Ovary (tissue), 3 donors: Measurements from ENCODE around the gene FBXO34.

Source experiments
- EP300 ChIP-seq: sonication (generic); formaldehyde crosslinking; IDR thresholded peaks from one replicate; pipeline ENCODE4 v1.6.1; 2017; ENCODE audit warnings: antibody characterized with exemption
- TF ChIP-seq, protein P1 (sequence below), 3 donors: fragments of 450-650 bp in 2 of 3; fragments of 200-600 bp in 1 of 3; IDR thresholded peaks; one replicate each; pipeline versions ENCODE4 v1.5.1 to v1.8.0; 2016 to 2022; ENCODE audit warnings: antibody characterized with exemption in 3 of 3, mild to moderate bottlenecking in 1 of 3
- donor health status: DM: no; HTN: no; CAD: no.

DNA sequence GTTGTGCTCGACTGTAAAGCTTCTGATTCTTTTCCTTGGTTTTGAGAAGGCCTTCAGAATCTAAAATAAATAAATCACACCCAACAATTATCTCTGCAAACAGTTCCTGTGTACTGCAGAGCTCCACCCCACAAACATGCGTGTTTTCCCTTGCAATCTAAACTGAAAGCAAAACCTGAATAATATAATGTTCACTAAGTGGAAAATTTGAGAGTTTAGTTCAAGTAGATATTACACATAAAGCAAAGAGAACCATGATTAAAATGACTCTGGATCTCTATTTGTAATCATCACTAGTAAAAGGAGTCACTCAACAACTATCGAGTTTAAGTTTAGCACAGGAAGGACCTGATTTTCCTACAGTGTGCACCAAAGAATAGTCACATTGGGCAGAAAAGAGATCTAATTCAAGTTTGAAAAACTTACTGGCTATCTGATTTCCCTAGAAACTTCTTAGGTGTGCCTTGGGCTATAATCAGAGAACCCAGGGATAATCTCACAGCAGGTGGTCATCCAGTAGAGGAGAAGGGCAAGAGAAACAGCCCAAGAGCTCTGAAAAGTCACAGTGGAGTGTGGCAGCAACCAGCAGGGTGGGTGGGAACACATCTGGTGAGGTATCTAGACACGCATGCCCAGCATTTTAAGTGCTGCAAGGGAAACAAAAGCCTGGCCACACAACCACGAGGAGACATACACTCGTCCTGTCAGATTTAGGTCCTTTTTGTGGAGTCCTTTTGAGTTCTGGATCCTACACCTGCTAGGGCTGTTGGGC lies 115.0 kb downstream of the FBXO34 start:
- TF ChIP-seq, protein P1, sequence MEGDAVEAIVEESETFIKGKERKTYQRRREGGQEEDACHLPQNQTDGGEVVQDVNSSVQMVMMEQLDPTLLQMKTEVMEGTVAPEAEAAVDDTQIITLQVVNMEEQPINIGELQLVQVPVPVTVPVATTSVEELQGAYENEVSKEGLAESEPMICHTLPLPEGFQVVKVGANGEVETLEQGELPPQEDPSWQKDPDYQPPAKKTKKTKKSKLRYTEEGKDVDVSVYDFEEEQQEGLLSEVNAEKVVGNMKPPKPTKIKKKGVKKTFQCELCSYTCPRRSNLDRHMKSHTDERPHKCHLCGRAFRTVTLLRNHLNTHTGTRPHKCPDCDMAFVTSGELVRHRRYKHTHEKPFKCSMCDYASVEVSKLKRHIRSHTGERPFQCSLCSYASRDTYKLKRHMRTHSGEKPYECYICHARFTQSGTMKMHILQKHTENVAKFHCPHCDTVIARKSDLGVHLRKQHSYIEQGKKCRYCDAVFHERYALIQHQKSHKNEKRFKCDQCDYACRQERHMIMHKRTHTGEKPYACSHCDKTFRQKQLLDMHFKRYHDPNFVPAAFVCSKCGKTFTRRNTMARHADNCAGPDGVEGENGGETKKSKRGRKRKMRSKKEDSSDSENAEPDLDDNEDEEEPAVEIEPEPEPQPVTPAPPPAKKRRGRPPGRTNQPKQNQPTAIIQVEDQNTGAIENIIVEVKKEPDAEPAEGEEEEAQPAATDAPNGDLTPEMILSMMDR (IDR thresholded peaks at IDR 0.05): no peak
- TF ChIP-seq EP300: no peak
